Activated T-cell treated with anti-CD3 and anti-CD28 coated beads for 24 hours (primary cell): ENCODE measurements around the gene SH2D4B.

Source experiments
- DNase-seq: peaks from one replicate; pipeline ENCODE4 v3.0.0-alpha.2; 2020; ENCODE audit warnings: low read depth

The SH2D4B gene

GRCh38 chr10:80690434-80690833 is 152.7 kb downstream of the SH2D4B start:
- DNase-seq, result no peak

GRCh38 chr10:80691441-80691840 is 153.7 kb downstream of the SH2D4B start:
- DNase-seq, result no peak

DNA sequence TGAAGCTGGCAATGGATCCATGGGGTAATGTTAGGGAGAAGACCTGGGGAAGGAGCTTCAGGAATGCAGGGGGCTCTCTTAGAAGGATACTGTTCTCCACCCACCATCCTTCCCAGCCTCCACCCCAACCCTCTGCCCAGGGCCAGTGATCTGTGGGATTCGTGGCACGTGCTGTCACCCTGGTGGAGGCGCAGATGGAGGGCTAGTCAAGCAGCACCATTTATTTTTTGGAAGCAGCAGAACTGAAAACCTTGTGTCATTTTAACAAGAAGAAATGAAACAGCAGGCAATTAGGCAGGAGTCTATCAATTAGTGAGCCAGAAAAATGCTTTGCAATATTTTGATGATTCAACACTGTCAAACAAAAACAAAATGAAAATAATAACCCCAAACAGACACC is 155.9 kb downstream of the SH2D4B start:
- no peak for DNase-seq

GRCh38 chr10:80694930-80695329 is 157.2 kb downstream of the SH2D4B start:
- DNase-seq, result no peak
